K562 (cell line): Measurements from ENCODE around the gene POMP. TPM values are rescaled to one million over a fixed set of nuclear protein-coding genes. Genes with fewer than 3 reads are reported as not detected.

Experiments used
- ATAC-seq: fragments of 200-7000 bp; cut with Tn5 transposase; 3 replicates; pipeline ENCODE4 v1.9.1; 2020; ENCODE audit warnings: moderate library complexity
- BruUV-seq: library from RNA; stranded (reverse); fragments of 400-500 nt; replicated peaks from 2 replicates; lab custom pipeline; 2021; lab: Mats Ljungman, UMichigan
- CTCF ChIA-PET: fragments of 300-600 bp; formaldehyde crosslinking; extraction: SDS; loops from one replicate; lab custom pipeline; 2021; ENCODE audit warnings: low intra/inter-chr PET ratio; lab: Yijun Ruan, JAX
- POLR2A ChIA-PET: fragments of 300-600, 350-650 bp; sonication (Branson Sonifier 250); formaldehyde crosslinking; extraction: SDS; loops from one replicate; lab custom pipeline; 2021; ENCODE audit warnings: antibody characterized with exemption, inconsistent platforms; lab: Yijun Ruan, JAX
- DNase-seq, 4 experiments: peaks; one replicate each; pipeline versions ENCODE4 v3.0.0 to v3.0.0-alpha.2; 2011 to 2018; ENCODE audit warnings: low spot score in 3 of 4, mixed read lengths in 3 of 4; ENCODE audit errors: extremely low read depth in 1 of 4
- FAIRE-seq: peaks from 2 replicates; lab custom pipeline; 2011; peaks lifted over from hg19 to GRCh38; lab: Jason Lieb, UNC
- H2AFZ ChIP-seq: 2 replicates; pipeline ENCODE4 v1.6.0; 2011; ENCODE audit warnings: low read depth, low read length, control low read depth, inconsistent platforms
- H3K27ac ChIP-seq: fragments of 200-600 bp; 3 replicates; pipeline ENCODE4 v1.8.0; 2011; ENCODE audit warnings: low read depth, mild to moderate bottlenecking, control low read depth, inconsistent platforms, low read length, moderate library complexity, mixed read lengths; ENCODE audit errors: extremely low read depth
- H3K27me3 ChIP-seq, 2 experiments: fragments of 300-600 bp in 1 of 2; 2 replicates in 1 of 2; 3 replicates in 1 of 2; pipeline versions ENCODE4 v1.6.0 to v1.8.0; 2011; ENCODE audit warnings: inconsistent platforms in 2 of 2, low read length in 2 of 2, mild to moderate bottlenecking in 1 of 2, mixed read lengths in 1 of 2, moderate library complexity in 1 of 2; ENCODE audit not compliant: control insufficient read depth in 2 of 2, insufficient read depth in 2 of 2
- H3K36me3 ChIP-seq: fragments of 300-600 bp; 3 replicates; pipeline ENCODE4 v1.8.0; 2011; ENCODE audit warnings: mild to moderate bottlenecking, low read length, inconsistent platforms; ENCODE audit not compliant: control insufficient read depth, insufficient read depth
- H3K4me1 ChIP-seq, 2 experiments: fragments of 200-600 bp in 1 of 2; replicated peaks in 1 of 2; 2 replicates in 1 of 2; 3 replicates in 1 of 2; pipeline versions ENCODE4 v1.5.1 to v1.8.0; 2011; ENCODE audit warnings: inconsistent platforms in 2 of 2, low read length in 2 of 2, mild to moderate bottlenecking in 1 of 2, mixed read lengths in 1 of 2, moderate library complexity in 1 of 2; ENCODE audit not compliant: control insufficient read depth in 2 of 2, insufficient read depth in 2 of 2
- H3K4me2 ChIP-seq: 2 replicates; pipeline ENCODE4 v1.6.1; 2011; ENCODE audit warnings: low read length, control low read depth, inconsistent platforms, mixed read lengths; ENCODE audit not compliant: insufficient read depth
- H3K4me3 ChIP-seq: fragments of 200-600 bp; sonication (generic), shearing (Covaris generic); 2 replicates; pipeline ENCODE4 v1.5.1; 2016; ENCODE audit warnings: control low read depth, inconsistent platforms
- H3K79me2 ChIP-seq: fragments of 200-600 bp; 3 replicates; pipeline ENCODE4 v1.8.0; 2011; ENCODE audit warnings: low read length, inconsistent platforms; ENCODE audit not compliant: control insufficient read depth, insufficient read depth
- H3K9ac ChIP-seq, 2 experiments: 2 replicates each; pipeline versions ENCODE4 v1.6.0 to v1.6.1; 2011; ENCODE audit warnings: low read depth in 2 of 2, low read length in 2 of 2, control low read depth in 1 of 2, inconsistent platforms in 1 of 2, mild to moderate bottlenecking in 1 of 2, mixed read lengths in 1 of 2; ENCODE audit not compliant: insufficient read depth in 1 of 2
- H3K9me1 ChIP-seq: one replicate; pipeline ENCODE4 v1.6.0; 2011; ENCODE audit warnings: inconsistent platforms, mild to moderate bottlenecking, low read length, moderate library complexity; ENCODE audit not compliant: control insufficient read depth, insufficient read depth
- H3K9me3 ChIP-seq: replicated peaks from 2 replicates; pipeline ENCODE4 v1.5.1; 2011; ENCODE audit warnings: low read depth, low read length, inconsistent platforms; ENCODE audit not compliant: control insufficient read depth, insufficient read depth
- H4K20me1 ChIP-seq: replicated peaks from 2 replicates; pipeline ENCODE4 v1.6.1; 2011; ENCODE audit warnings: low read length, inconsistent platforms, mixed read lengths; ENCODE audit not compliant: control insufficient read depth, insufficient read depth
- EWSR1 ChIP-seq: fragments of 450-650 bp; IDR thresholded peaks from 2 replicates; pipeline ENCODE4 v1.6.1; 2018; ENCODE audit warnings: borderline replicate concordance, mild to moderate bottlenecking, low read depth, moderate library complexity; ENCODE audit not compliant: partially characterized antibody
- MAFK ChIP-seq: IDR thresholded peaks from 2 replicates; pipeline ENCODE4 v1.6.1; 2011; ENCODE audit warnings: low read length, improper control_type of control experiment
- MEIS2 ChIP-seq: fragments of 450-650 bp; IDR thresholded peaks from 2 replicates; pipeline ENCODE4 v1.6.1; 2014; ENCODE audit warnings: mild to moderate bottlenecking; ENCODE audit not compliant: partially characterized antibody
- PTRF ChIP-seq: fragments of 450-650 bp; IDR thresholded peaks from 2 replicates; pipeline ENCODE4 v1.6.1; 2016; ENCODE audit warnings: mild to moderate bottlenecking, missing genetic modification characterization, missing compliant biosample characterization
- PURB ChIP-seq: sonication (generic); formaldehyde crosslinking; IDR thresholded peaks from 2 replicates; pipeline ENCODE4 v1.9.0; 2021; ENCODE audit warnings: low read depth, mild to moderate bottlenecking, missing genetic modification reagents
- RFX7 ChIP-seq: fragments of 250-450 bp; sonication (Bioruptor Pico); IDR thresholded peaks from 2 replicates; pipeline ENCODE4 v1.5.1; 2021; ENCODE audit warnings: mild to moderate bottlenecking
- SIRT6 ChIP-seq: IDR thresholded peaks from one replicate; pipeline ENCODE4 v1.6.1; 2012; ENCODE audit warnings: low read depth, mild to moderate bottlenecking, control low read depth, inconsistent platforms, low read length, moderate library complexity
- SLC30A9 ChIP-seq: fragments of 250-450 bp; sonication (Bioruptor Pico); IDR thresholded peaks from 2 replicates; pipeline ENCODE4 v1.8.0; 2022; ENCODE audit warnings: mild to moderate bottlenecking, moderate library complexity
- SMARCE1 ChIP-seq: fragments of 450-650 bp; IDR thresholded peaks from 2 replicates; pipeline ENCODE4 v1.7.1; 2016; ENCODE audit warnings: mild to moderate bottlenecking
- TAF1 ChIP-seq: IDR thresholded peaks from 2 replicates; pipeline ENCODE4 v1.6.1; 2011; ENCODE audit warnings: mild to moderate bottlenecking, low read length, moderate library complexity; ENCODE audit not compliant: insufficient read depth, control insufficient read depth, severe bottlenecking; ENCODE audit errors: extremely low read depth
- ZNF695 ChIP-seq: fragments of 450-650 bp; formaldehyde crosslinking; IDR thresholded peaks from 2 replicates; pipeline ENCODE4 v1.4.0; 2020; ENCODE audit warnings: mild to moderate bottlenecking, moderate library complexity
- WGBS: fragments of 100-300 bp; shearing (Covaris generic); methylation state at CpG from one replicate; pipeline ENCODE4 v1.1.6; 2016; ENCODE audit warnings: low coverage, mixed read lengths; ENCODE audit not compliant: insufficient coverage; ENCODE audit errors: missing lambda C conversion rate; 5-methylcytosine and 5-hydroxymethylcytosine counted together
- in situ Hi-C: fragments of 300-500 bp; cut with MboI; formaldehyde crosslinking; loops from 4 replicates; pipeline ENCODE4 v1.15.0; 2018; ENCODE audit warnings: inconsistent platforms, mixed read lengths
- intact Hi-C: fragments of 100-400 bp; cut with micrococcal nuclease; formaldehyde crosslinking; loops from 2 replicates; pipeline ENCODE4 v1.14.2; 2022
- polyA plus RNA-seq, 8 experiments: library from polyadenylated mRNA; depleted of rRNA in 4 of 8; stranded (reverse) in 5 of 8; unstranded in 3 of 8; fragments of >200 nt; fragmentation: Nextera tagmentation in 2 of 8; fragmentation: Illumina TruSeq in 1 of 8; extraction: Ambion mirVana in 2 of 8; extraction: Trizol in 1 of 8; gene quantifications; 2 replicates each; pipeline versions ENCODE4 v1.2.1 to v1.2.3, GENCODE V29; 2011 to 2014; ENCODE audit warnings: inconsistent platforms in 1 of 8, missing spikeins in 1 of 8
- total RNA-seq, 7 experiments: library from RNA; depleted of rRNA in 6 of 7; stranded (reverse); fragments of >200 nt in 6 of 7; fragmentation: Illumina TruSeq in 2 of 7; extraction: Trizol in 2 of 7; gene quantifications; 2 replicates each; pipeline versions ENCODE4 v1.2.1 to v1.2.3, GENCODE V29; 2011 to 2021; ENCODE audit warnings: low replicate concordance in 1 of 7
- TF ChIP-seq, protein P1 (sequence below), 3 experiments: fragments of 200-800 bp in 1 of 3; fragments of 250-450 bp in 1 of 3; fragments of 450-650 bp in 1 of 3; sonication (Bioruptor Pico) in 1 of 3; sonication (Bioruptor generic) in 1 of 3; formaldehyde crosslinking in 1 of 3; IDR thresholded peaks; 2 replicates each; pipeline versions ENCODE4 v1.6.1 to v1.8.0; 2016 to 2022; ENCODE audit warnings: mild to moderate bottlenecking in 2 of 3, missing genetic modification characterization in 2 of 3, missing compliant biosample characterization in 1 of 3, moderate library complexity in 1 of 3
- TF ChIP-seq, protein P2 (sequence below): sonication (generic); formaldehyde crosslinking; IDR thresholded peaks from 2 replicates; pipeline ENCODE4 v1.8.0; 2022; ENCODE audit warnings: missing genetic modification reagents, mild to moderate bottlenecking, borderline replicate concordance
- TF ChIP-seq, protein P3 (sequence below): sonication (generic); formaldehyde crosslinking; IDR thresholded peaks from 2 replicates; pipeline ENCODE4 v1.8.1; 2023; ENCODE audit warnings: mild to moderate bottlenecking, missing genetic modification reagents

The POMP gene
- total and polyA plus RNA-seq, 9 of the 15 experiments (the other 6 are each of a cell fraction or from before 2014, with no cell fraction given) = 69.2 to 647 (median 118) TPM

DNA sequence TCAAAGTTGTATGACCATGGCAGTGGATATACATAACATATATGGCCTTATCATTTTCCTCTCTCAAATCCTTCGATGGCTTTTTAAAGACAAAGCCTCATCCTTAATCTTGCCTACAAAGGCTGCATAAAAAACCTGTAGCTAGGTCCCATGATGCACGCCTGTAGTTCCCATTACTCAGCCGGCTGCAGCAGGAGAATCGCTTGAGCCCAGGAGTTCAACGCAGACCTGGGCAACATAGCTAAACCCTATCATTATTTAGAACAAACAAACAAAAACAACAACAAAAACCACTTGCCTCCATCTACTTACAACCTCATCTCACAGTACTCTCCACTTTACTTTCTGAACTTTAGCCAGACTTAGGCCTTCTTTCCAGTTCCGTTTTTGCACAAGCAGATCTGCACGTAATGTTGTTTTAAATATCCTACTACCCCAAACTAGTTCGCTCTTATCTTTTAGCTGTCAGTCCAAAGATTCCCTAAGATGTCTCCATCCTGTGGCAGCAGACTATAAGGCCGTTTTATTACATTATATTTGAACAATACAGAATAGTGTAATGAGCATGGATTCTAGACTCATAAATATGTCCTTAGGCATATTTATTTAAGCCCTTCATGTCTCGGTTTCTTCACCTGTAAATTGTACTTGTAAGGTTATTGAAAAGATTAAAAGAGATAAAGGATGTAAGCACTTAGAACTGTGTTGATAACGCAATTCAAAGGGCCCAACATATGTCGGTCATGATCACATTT, 969 bp upstream of the POMP start:
- DNase-seq (peak in 2 of 4 experiments; percentile 13 to 26), ATAC-seq (peak; percentile 9; the same call in 1 of the 3 replicates), FAIRE-seq (peak; percentile 69)
- Histone ChIP-seq H4K20me1 (no peaks in the 10 kb centered on the region; the same call in 1 of the 2 replicates), H3K9me3 (no peaks in the 10 kb centered on the region), H3K9ac (peak overlapping the region; percentile 80 to 93; a peak in 3 of 4 replicates), H3K79me2 (peaks cover 64% of the 10 kb centered on the region), H3K4me1 (peaks cover 4 to 14% of the 10 kb centered on the region in 2 experiments; a peak in 3 of 5 replicates), H3K4me2 (peak overlapping the region; percentile 95), H3K36me3 (peaks cover 32% of the 10 kb centered on the region; the same call in 2 of the 3 replicates), H3K27me3 (no peaks in the 10 kb centered on the region), H3K9me1 (no peaks in the 10 kb centered on the region), H3K4me3 (peak overlapping the region; percentile 95), H2AFZ (peak overlapping the region; percentile 91), H3K27ac (peak overlapping the region; percentile 81)
- ChIA-PET CTCF (no interaction called here), POLR2A (interaction anchor here (0.6 to 2.1 kb wide), 5 partner anchors 17 to 1121 kb away, joined by 3 to 8 read pairs (median 3); no protein-coding TSS in a partner anchor)
- in situ Hi-C loops (no loop called here), intact Hi-C loops (no loop called here)
- BruUV-seq = TSS peak; percentile 66
- 3% methylated on average over 11 of the region's 12 CpGs for WGBS
- TF ChIP-seq, protein P1, sequence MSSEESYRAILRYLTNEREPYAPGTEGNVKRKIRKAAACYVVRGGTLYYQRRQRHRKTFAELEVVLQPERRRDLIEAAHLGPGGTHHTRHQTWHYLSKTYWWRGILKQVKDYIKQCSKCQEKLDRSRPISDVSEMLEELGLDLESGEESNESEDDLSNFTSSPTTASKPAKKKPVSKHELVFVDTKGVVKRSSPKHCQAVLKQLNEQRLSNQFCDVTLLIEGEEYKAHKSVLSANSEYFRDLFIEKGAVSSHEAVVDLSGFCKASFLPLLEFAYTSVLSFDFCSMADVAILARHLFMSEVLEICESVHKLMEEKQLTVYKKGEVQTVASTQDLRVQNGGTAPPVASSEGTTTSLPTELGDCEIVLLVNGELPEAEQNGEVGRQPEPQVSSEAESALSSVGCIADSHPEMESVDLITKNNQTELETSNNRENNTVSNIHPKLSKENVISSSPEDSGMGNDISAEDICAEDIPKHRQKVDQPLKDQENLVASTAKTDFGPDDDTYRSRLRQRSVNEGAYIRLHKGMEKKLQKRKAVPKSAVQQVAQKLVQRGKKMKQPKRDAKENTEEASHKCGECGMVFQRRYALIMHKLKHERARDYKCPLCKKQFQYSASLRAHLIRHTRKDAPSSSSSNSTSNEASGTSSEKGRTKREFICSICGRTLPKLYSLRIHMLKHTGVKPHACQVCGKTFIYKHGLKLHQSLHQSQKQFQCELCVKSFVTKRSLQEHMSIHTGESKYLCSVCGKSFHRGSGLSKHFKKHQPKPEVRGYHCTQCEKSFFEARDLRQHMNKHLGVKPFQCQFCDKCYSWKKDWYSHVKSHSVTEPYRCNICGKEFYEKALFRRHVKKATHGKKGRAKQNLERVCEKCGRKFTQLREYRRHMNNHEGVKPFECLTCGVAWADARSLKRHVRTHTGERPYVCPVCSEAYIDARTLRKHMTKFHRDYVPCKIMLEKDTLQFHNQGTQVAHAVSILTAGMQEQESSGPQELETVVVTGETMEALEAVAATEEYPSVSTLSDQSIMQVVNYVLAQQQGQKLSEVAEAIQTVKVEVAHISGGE (CRISPR knock-in tag; IDR thresholded peaks at IDR 0.05) = no peak
- TF ChIP-seq ZNF695 (CRISPR knock-in tag) (no peak), PTRF (tag) (no peak), SMARCE1 (0 out of 2 replicates have a peak, but pooled peaks have one; percentile 22), TAF1 (no peak), MEIS2 (peak; percentile 65), MAFK (no peak), SIRT6 (no peak), SLC30A9 (CRISPR knock-in tag) (no peak), PURB (CRISPR knock-in tag) (no peak), RFX7 (CRISPR knock-in tag) (no peak), EWSR1 (no peak)
- TF ChIP-seq, protein P2, sequence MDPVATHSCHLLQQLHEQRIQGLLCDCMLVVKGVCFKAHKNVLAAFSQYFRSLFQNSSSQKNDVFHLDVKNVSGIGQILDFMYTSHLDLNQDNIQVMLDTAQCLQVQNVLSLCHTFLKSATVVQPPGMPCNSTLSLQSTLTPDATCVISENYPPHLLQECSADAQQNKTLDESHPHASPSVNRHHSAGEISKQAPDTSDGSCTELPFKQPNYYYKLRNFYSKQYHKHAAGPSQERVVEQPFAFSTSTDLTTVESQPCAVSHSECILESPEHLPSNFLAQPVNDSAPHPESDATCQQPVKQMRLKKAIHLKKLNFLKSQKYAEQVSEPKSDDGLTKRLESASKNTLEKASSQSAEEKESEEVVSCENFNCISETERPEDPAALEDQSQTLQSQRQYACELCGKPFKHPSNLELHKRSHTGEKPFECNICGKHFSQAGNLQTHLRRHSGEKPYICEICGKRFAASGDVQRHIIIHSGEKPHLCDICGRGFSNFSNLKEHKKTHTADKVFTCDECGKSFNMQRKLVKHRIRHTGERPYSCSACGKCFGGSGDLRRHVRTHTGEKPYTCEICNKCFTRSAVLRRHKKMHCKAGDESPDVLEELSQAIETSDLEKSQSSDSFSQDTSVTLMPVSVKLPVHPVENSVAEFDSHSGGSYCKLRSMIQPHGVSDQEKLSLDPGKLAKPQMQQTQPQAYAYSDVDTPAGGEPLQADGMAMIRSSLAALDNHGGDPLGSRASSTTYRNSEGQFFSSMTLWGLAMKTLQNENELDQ (CRISPR knock-in tag) = no peak
- TF ChIP-seq, protein P3, sequence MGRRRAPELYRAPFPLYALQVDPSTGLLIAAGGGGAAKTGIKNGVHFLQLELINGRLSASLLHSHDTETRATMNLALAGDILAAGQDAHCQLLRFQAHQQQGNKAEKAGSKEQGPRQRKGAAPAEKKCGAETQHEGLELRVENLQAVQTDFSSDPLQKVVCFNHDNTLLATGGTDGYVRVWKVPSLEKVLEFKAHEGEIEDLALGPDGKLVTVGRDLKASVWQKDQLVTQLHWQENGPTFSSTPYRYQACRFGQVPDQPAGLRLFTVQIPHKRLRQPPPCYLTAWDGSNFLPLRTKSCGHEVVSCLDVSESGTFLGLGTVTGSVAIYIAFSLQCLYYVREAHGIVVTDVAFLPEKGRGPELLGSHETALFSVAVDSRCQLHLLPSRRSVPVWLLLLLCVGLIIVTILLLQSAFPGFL (CRISPR knock-in tag) = no peak
